Esophagus squamous epithelium (tissue), 4 donors: ENCODE results near the gene KAT6B.

Experiments
- CTCF ChIP-seq, 6 experiments: fragments of 450-650 bp in 4 of 6; fragments of 200-600 bp in 2 of 6; sonication (generic) in 2 of 6; IDR thresholded peaks; one replicate each; pipeline ENCODE4 v1.5.1; 2016 to 2019; ENCODE audit warnings: antibody characterized with exemption in 6 of 6, mild to moderate bottlenecking in 4 of 6, moderate library complexity in 4 of 6
- POLR2A ChIP-seq, 4 donors: fragments of 450-650 bp; IDR thresholded peaks; one replicate each; pipeline ENCODE4 v1.6.1; 2017; ENCODE audit warnings: antibody characterized with exemption in 4 of 4, mild to moderate bottlenecking in 4 of 4, moderate library complexity in 3 of 4

- TF ChIP-seq CTCF (IDR thresholded peaks at IDR 0.05) (no peak), POLR2A (IDR thresholded peaks at IDR 0.05) (no peak)
Observed at GRCh38 chr10:75018686-75019307, 192.4 kb downstream of the KAT6B start.
